Measurements from ENCODE around the gene TPST2.

The TPST2 gene

GRCh38 chr22:26570115-26570514 is 19.8 kb downstream of the TPST2 start:
- Histone ChIP-seq H3K4me2 (ENCODE audit: low read length) (no peak overlapping the region), H3K36me3 (ENCODE audit: control insufficient read depth, insufficient read depth, low read length) (no peaks in the 10 kb centered on the region), H2AFZ (no peak overlapping the region), H3K4me3 (ENCODE audit: low read depth, low read length) (no peak overlapping the region), H3K27me3 (ENCODE audit: control insufficient read depth, insufficient read depth, low read length) (no peaks in the 10 kb centered on the region), H3K27ac (no peak overlapping the region), H3K4me1 (no peaks in the 10 kb centered on the region), H3K9ac (no peak overlapping the region), H3K9me3 (ENCODE audit: control insufficient read depth, low read length) (no peaks in the 10 kb centered on the region), H3K79me2 (no peaks in the 10 kb centered on the region)
- no peak for TF ChIP-seq CTCF (IDR thresholded peaks at IDR 0.05)

- Histone ChIP-seq H2AFZ (no peak overlapping the region), H3K36me3 (ENCODE audit: control insufficient read depth, insufficient read depth, low read length) (no peaks in the 10 kb centered on the region), H3K4me2 (ENCODE audit: low read length) (no peak overlapping the region), H3K79me2 (no peaks in the 10 kb centered on the region), H3K27me3 (ENCODE audit: control insufficient read depth, insufficient read depth, low read length) (no peaks in the 10 kb centered on the region), H3K9me3 (ENCODE audit: control insufficient read depth, low read length) (no peaks in the 10 kb centered on the region), H3K4me3 (ENCODE audit: low read depth, low read length) (no peak overlapping the region), H3K4me1 (no peaks in the 10 kb centered on the region), H3K9ac (no peak overlapping the region), H3K27ac (no peak overlapping the region)
- no peak for TF ChIP-seq CTCF (IDR thresholded peaks at IDR 0.05)
Measured at GRCh38 chr22:26568207-26568706, 21.7 kb downstream of the TPST2 start.

GRCh38 chr22:26567610-26568009 is 22.3 kb downstream of the TPST2 start:
- Histone ChIP-seq H3K27ac (no peak overlapping the region), H2AFZ (no peak overlapping the region), H3K27me3 (ENCODE audit: control insufficient read depth, insufficient read depth, low read length) (no peaks in the 10 kb centered on the region), H3K4me1 (no peaks in the 10 kb centered on the region), H3K4me3 (ENCODE audit: low read depth, low read length) (no peak overlapping the region), H3K9ac (no peak overlapping the region), H3K79me2 (no peaks in the 10 kb centered on the region), H3K9me3 (ENCODE audit: control insufficient read depth, low read length) (no peaks in the 10 kb centered on the region), H3K4me2 (ENCODE audit: low read length) (no peak overlapping the region), H3K36me3 (ENCODE audit: control insufficient read depth, insufficient read depth, low read length) (no peaks in the 10 kb centered on the region)
- no peak for TF ChIP-seq CTCF (IDR thresholded peaks at IDR 0.05)

- no peak overlapping the region for H3K9ac ChIP-seq
Measured at GRCh38 chr22:26566994-26567393, 22.9 kb downstream of the TPST2 start.

More at GRCh38 chr22:26566994-26567393, 22.9 kb downstream of the TPST2 start:
- Histone ChIP-seq H3K36me3 (ENCODE audit: control insufficient read depth, insufficient read depth, low read length) (no peaks in the 10 kb centered on the region), H3K79me2 (no peaks in the 10 kb centered on the region), H3K27ac (no peak overlapping the region), H3K4me2 (ENCODE audit: low read length) (no peak overlapping the region), H3K27me3 (ENCODE audit: control insufficient read depth, insufficient read depth, low read length) (no peaks in the 10 kb centered on the region), H3K4me1 (no peaks in the 10 kb centered on the region), H3K4me3 (ENCODE audit: low read depth, low read length) (no peak overlapping the region), H3K9me3 (ENCODE audit: control insufficient read depth, low read length) (no peaks in the 10 kb centered on the region), H2AFZ (no peak overlapping the region)
- no peak for TF ChIP-seq CTCF (IDR thresholded peaks at IDR 0.05)

Measured in parathyroid adenoma (tissue), 2 donors.